ENCODE measurements around the gene ACTRT2.

- TF ChIP-seq POLR2A (IDR thresholded peaks at IDR 0.05) = no peak
- no peak for TF ChIP-seq CTCF (IDR thresholded peaks at IDR 0.05)
Measured at GRCh38 chr1:3030663-3031381, 9.6 kb downstream of the ACTRT2 start.
